GM18526 (cell line): ENCODE results near the gene HLA-DRA.

Experiments
- POLR2A ChIP-seq: IDR thresholded peaks from 3 replicates; pipeline ENCODE4 v1.6.1; 2011; ENCODE audit not compliant: insufficient read length; ENCODE audit errors: extremely low read depth

HLA-DRA gene

DNA sequence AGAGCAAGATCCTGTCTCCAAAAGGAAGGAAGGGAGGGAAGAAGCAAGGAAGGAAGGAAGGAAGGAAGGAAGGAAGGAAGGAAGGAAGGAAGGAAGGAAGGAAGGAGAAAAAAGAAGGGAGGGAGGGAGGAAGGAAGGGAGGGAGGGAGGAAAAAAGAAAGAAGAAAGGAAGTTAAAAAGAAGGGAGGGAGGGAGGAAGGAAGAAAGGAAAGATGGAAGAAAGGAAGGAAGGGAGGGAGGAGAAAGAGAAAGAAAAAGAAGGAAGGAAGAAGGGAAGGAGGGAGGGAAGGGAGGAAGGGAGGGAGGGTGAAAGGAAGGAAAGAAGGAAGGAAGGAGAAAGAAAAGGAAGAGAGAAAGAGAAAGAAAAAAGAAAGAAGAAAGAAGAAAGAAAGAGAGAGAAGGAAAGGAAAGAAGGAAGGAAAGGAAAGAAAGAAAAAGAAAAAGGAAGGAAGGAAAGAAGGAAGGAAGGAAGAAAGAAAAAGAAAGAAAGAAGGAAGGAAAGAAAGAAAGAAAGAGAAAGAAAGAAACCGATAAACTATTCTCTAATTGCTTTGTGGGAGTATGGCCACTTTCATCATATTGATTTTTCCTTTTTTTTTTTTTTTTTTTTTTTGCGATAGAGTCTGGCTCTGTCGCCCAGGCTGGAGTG, 9.5 kb downstream of the HLA-DRA start:
- TF ChIP-seq POLR2A = no peak

DNA sequence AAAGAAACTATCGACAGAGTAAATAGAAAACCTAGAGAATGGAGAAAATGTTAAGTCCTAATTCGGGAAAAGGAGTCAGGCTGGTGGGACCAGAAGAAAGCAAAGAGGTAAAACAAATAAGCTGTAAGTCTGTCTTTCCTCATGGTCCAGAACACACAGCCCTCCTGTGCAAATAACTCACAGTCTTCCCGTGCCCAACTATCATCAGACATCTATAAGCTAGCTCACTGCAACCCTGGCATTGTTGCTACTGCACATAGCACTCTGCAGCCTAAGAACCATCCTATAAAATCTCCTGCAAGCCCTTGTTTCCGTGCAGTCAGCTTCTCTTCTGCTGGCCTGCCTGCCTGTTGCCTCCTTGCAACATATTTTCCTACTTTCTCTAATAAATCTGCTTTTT, 17.4 kb downstream of the HLA-DRA start:
- no peak for TF ChIP-seq POLR2A

- TF ChIP-seq POLR2A = no peak
Observed at GRCh38 chr6:32459781-32460424, 20.2 kb downstream of the HLA-DRA start.

- no peak for TF ChIP-seq POLR2A
Observed at GRCh38 chr6:32460528-32460927, 20.8 kb downstream of the HLA-DRA start.

DNA sequence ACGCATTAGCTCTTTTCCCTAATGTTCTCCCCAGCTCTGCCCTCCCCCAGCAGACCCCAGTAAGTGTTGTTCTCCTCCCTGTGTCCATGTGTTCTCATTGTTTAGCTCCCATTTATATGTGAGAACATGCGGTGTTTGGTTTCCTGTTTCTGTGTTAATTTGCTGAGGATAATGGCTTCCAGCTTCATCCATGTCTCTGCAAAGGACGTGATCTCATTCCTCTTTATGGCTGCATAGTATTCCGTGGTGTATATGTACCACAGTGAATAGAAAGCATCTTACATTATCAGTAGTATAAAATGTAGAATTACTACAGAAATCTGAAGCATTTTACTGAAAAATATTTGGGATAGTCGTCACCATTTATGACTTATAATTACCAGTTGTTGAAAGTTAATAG, 21.8 kb downstream of the HLA-DRA start:
- TF ChIP-seq POLR2A = no peak

DNA sequence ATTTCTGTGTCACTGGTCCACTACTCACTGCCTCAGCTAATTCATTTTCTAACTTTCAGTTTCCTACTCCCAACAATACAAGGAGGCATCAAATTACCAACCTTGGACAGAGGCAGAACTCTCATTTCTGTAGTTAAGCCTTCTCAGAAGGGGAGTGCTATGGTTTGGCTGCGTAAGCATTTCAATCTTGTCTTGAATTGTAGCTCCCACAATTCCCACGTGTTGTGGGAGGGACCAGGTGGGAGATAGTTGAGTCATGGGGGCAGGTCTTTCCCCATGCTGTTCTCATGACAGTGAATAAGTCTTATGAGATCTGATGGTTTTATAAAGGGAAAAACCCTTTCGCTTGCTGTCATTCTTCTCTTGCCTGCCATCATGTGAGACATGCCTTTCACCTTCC, 22.9 kb downstream of the HLA-DRA start:
- no peak for TF ChIP-seq POLR2A

DNA sequence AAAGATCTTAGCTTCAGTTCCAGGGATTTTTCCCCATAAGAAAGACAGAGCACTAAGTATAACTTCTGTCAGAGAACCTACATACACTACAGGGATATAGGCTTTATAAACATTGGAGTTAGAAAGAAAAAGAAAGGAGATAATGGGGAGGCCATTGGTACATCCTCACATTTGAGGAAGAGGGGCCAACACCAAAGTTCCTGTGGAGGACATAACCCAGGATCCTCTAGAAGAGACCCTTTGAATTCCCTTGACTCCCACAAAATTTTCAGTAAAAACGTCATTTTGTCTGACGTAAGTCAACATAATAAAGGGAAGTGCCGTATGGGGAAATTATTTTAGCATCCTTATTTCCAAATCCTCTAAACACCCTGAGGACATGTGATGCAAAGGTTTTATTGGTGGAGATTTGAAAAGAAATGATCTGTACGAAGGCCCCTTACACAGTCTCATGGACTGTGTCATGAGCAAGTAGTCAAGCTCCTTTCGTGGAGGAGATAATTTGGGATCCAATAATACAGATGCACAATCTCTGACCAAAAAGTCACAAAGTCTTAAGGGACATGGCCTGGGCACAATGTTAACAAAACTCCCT, 33.2 kb downstream of the HLA-DRA start:
- no peak for TF ChIP-seq POLR2A

GRCh38 chr6:32473376-32474348, 34.0 kb downstream of the HLA-DRA start:
- TF ChIP-seq POLR2A = peak; percentile 47

DNA sequence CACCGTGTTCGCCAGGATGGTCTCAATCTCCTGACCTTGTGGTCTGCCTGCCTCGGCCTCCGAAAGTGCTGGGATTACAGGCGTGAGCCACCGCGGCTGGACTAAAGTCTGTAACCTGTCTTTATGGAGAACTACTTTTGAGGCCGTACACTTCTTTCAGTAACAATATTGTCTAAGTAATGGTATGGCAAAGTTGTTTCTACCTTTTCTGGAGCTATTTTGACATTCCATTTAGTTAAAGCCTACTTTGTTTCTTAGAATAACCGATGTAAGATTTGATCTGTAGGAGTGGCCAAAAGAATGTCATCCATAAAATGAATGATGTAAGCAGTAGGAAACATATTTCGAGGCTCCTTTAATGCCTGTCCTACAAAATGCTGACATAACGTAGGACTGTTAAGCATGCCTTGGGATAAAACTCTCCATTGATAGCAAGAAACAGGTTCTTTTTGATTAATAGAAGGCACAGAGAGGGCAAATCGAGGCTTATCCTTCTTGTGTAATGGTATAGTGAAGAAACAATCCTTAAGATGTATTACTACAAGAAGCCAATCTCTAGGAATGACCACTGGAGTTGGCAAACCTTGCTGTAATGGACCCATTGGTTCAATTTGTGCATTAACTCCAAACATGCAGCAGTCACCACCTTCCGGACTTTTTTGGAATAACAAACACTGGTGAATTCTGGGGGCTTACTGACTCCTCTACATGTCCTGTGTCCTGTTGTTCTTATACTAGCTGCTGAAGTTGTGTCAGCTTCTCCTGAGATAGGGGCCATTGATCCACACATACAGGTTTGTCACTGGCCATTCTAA, 35.9 kb downstream of the HLA-DRA start:
- no peak for TF ChIP-seq POLR2A

- no peak for TF ChIP-seq POLR2A
Observed at GRCh38 chr6:32483968-32484613, 44.4 kb downstream of the HLA-DRA start.

DNA sequence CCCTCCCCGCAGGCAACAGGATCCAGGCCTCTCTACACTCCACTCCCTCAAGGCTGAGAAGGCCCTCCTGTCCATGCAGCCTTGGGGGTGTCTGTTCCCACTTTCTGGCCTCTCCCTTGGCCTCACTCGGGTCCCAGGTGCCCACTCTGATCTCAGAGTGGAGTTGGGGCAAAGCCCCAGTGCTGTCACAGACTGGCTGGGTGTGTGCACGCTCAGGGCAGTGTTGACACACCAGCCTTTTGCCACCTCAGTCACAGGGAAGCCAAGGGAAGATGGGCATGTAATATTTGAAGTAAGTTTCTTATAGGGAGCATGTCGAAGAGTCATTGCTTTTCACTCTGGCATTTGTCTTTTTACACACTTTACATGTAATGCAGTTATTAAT, 44.9 kb downstream of the HLA-DRA start:
- TF ChIP-seq POLR2A = no peak

DNA sequence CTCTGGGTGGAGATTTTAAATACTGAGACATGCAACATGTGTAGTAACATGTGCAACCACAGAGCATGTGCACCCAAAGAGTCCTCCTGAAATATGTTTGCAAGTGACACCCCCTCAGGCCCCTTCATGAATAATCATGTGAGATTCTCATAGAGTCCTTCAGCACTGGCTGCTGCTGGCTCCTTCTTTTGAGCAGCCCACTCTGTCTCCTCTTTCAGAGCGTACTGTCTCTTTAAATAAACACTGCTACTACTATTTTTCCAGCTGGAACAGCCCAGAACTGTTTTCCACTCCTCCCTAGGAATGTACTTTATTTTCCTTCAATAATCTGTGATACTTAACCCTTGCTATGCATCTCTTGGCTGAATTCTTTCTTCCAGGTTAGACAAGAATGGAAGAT, 48.4 kb downstream of the HLA-DRA start:
- no peak for TF ChIP-seq POLR2A

GRCh38 chr6:32491700-32492099, 52.0 kb downstream of the HLA-DRA start:
- TF ChIP-seq POLR2A = no peak

DNA sequence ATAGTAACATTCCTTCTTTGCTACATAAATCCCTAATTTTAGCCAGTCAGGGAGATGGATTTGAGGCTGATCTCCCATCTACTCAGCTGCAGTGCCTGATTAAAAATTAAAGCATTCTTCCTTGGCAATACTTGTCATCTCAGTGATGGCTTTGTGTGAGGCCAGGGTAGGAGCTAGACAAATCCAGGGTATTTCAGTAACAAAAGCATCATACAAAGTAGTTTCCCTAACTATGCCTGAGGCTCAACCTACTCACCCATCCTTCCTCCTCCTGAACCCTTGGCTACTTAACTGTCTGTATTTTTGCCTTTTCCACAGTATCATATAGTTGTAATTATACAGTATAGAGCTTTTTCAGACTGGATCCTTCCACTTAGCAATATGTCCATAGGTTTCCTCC, 52.7 kb downstream of the HLA-DRA start:
- TF ChIP-seq POLR2A = no peak
